Measurements from ENCODE around the gene OTUD7B.
A peak's percentile ranks its signal among the peaks of the same experiment; 100 is the strongest.

Gene OTUD7B

GRCh38 chr1:149916898-149917252 is 93.7 kb downstream of the OTUD7B start:
- DNase-seq (ENCODE audit: low spot score) = no peak

GRCh38 chr1:149916193-149916897 is 94.2 kb downstream of the OTUD7B start:
- peak; percentile 13 for DNase-seq (ENCODE audit: low spot score)

- peak; percentile 49 for DNase-seq (ENCODE audit: low spot score)
These were observed 94.9 kb downstream of the OTUD7B start for GRCh38 chr1:149915429-149916192.

- no peak for DNase-seq (ENCODE audit: low spot score)
These were observed 96.0 kb downstream of the OTUD7B start for GRCh38 chr1:149914545-149914944.

GRCh38 chr1:149906570-149907075 is 103.9 kb downstream of the OTUD7B start:
- no peak for DNase-seq (ENCODE audit: low spot score)

- no peak for DNase-seq (ENCODE audit: low spot score)
These were observed 106.6 kb downstream of the OTUD7B start for GRCh38 chr1:149903836-149904491.

GRCh38 chr1:149899460-149900284 is 110.9 kb downstream of the OTUD7B start, which contains the start of gene BOLA1:
Gene BOLA1 (plus strand): TSS chr1:149899568. CDS start chr1:149900060, 492 bp downstream.
- DNase-seq (ENCODE audit: low spot score) = peak; percentile 88

GRCh38 chr1:149896575-149896974 is 114.0 kb downstream of the OTUD7B start:
- DNase-seq (ENCODE audit: low spot score) = no peak

- no peak for DNase-seq (ENCODE audit: low spot score)
These were observed 121.6 kb downstream of the OTUD7B start for GRCh38 chr1:149888999-149889289.

GRCh38 chr1:149888247-149888998 is 122.1 kb downstream of the OTUD7B start:
- DNase-seq (ENCODE audit: low spot score) = peak; percentile 89

Measured in kidney tubule cell (primary cell).